ENCODE measurements around the gene PLCG2.

DNA sequence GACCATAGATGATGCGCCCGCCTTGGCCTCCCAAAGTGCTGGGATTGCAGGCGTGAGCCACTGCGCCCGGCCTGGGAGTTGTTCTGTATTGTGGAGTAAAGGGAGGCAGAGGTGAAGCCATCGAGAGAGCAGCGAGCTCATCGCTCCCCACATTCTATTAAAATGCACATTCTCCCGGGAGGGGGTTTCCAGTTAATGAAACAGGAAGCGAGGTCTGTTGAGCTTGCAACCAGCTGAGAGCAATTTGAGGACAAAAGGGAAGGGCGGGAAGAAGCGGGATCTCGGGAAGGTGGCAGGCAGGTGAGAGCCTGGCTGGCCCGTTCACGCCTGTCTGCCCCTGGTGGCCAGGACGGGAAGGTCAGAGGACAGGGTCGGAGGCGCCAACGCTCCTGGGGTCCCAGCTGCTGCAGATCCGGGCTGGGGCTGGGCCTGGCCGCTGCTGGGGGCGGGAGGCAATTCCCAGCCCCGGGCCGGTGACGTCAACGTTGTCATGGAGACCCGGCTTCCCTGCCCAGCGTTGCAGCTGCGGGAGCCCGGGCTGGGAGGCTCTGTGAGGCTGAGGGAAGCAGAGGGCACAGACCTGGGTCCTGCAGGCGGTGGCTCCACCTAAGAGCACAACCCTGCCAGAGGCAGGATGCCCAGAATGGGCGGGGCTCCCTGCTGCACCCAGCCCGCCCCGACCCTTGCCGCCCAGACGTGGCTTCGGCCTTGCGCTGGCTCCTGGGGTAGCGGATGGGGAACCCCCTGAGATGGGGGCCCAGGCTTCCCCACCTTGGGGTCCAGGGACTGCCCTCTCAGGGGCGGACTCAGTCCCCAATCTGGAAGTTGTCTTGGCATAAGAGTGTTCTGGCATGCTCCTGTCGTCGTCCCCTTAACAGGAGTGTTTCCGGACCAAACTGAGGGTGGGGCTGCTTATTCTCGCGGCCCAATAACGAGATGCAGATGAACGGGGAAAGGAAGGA is 48.7 kb upstream of the PLCG2 start:
- TF ChIP-seq YY1 (IDR thresholded peaks at IDR 0.05; ENCODE audit: low read depth) (no peak), CEBPB (IDR thresholded peaks at IDR 0.05) (no peak), RAD21 (IDR thresholded peaks at IDR 0.05; ENCODE audit: low read depth) (peak; percentile 36; the same call in 1 of the 2 replicates), FOXM1 (IDR thresholded peaks at IDR 0.05; ENCODE audit: borderline replicate concordance, low read depth) (no peak), ZBTB7A (IDR thresholded peaks at IDR 0.05; ENCODE audit: low read depth) (peak; percentile 83; the same call in 1 of the 2 replicates), TAF1 (IDR thresholded peaks at IDR 0.05; ENCODE audit: low read depth) (no peak)
- TF ChIP-seq, protein P1, sequence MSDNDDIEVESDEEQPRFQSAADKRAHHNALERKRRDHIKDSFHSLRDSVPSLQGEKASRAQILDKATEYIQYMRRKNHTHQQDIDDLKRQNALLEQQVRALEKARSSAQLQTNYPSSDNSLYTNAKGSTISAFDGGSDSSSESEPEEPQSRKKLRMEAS (IDR thresholded peaks at IDR 0.05), result peak; percentile 95
